Hepatocyte (in vitro differentiated cells): ENCODE data around the gene PACRG.

ENCODE experiments used
- EZH2 ChIP-seq: fragments of 200-600 bp; sonication (generic); IDR thresholded peaks from 2 replicates; pipeline ENCODE4 v1.6.1; 2016; ENCODE audit warnings: antibody characterized with exemption, mild to moderate bottlenecking, borderline replicate concordance
- TF ChIP-seq, protein P1 (sequence below): fragments of 200-600 bp; sonication (generic); IDR thresholded peaks from 2 replicates; pipeline ENCODE4 v1.5.1; 2016; ENCODE audit warnings: antibody characterized with exemption, mild to moderate bottlenecking; ENCODE audit not compliant: poor library complexity

- TF ChIP-seq, protein P1, sequence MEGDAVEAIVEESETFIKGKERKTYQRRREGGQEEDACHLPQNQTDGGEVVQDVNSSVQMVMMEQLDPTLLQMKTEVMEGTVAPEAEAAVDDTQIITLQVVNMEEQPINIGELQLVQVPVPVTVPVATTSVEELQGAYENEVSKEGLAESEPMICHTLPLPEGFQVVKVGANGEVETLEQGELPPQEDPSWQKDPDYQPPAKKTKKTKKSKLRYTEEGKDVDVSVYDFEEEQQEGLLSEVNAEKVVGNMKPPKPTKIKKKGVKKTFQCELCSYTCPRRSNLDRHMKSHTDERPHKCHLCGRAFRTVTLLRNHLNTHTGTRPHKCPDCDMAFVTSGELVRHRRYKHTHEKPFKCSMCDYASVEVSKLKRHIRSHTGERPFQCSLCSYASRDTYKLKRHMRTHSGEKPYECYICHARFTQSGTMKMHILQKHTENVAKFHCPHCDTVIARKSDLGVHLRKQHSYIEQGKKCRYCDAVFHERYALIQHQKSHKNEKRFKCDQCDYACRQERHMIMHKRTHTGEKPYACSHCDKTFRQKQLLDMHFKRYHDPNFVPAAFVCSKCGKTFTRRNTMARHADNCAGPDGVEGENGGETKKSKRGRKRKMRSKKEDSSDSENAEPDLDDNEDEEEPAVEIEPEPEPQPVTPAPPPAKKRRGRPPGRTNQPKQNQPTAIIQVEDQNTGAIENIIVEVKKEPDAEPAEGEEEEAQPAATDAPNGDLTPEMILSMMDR = no peak
- TF ChIP-seq EZH2 = no peak
Measured at GRCh38 chr6:162821102-162821501, 93.3 kb downstream of the PACRG start.
